GM19372 (cell line): Measurements from ENCODE around the gene SF1.

Source experiments
- ATAC-seq: cut with Tn5 transposase; IDR thresholded peaks from one replicate; pipeline ENCODE4 v1.9.1; 2021; ENCODE audit warnings: mild to moderate bottlenecking, low read depth, moderate library complexity; ENCODE audit not compliant: unreplicated experiment

Gene SF1

DNA sequence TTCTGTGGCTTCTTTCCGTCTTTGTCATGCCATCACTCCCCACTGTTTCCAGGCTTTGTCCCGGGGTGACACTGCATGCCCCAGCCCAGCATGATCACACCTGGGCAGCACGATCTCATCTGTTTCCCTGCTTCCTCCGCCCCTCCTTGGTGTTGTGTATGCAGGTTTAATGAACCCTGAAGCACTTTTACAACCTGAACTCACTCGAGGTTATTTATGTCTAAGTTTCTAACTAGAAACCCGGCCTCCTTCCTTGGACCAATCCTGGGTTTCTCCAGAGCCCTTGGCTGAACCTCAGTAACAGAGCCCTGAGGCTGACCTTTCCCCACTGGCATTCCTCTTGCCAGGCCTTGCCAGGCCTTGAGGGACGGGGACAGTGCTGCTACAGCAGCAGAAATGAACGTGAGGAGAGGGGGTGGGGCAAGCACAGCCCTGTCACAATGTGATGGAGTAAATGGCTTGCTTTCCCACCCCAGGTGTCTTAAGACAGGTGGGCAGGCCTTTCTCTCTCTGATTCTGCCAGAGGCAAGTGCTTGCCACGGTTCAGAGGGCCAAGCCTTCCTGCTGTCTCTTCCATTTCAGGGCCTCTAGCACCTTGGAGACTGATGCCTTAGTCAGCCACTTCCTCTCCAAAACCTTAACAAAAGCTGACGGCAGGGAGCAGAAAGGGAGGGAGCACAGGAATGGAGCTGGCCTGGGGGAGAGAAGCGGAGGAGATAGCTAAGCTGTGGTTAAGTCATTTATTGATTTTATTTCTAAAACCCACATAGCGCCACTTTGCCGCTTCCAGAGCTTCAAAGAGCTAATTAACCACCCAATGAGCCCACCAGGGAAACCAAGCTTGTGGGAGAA lies 15.4 kb downstream of the SF1 start:
- ATAC-seq = no peak

DNA sequence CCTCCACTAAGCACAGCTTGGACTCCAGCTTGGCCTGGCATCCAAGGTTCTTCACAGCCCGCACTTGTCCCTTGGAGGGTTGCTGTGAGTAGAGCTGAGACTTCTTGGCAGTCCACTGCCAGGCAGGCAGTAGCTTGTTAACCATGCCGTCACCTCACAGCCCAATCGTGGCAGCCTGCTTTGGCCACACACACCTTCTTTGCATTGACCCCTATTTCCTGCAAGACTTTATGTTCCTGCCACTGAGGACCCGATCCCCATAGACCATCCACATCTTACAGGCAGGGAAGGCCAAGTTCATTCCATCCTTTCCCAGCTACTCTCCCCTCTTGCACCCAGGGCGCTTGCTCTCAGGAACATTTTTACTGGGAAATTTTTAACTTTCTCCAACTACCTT lies 16.1 kb downstream of the SF1 start:
- no peak for ATAC-seq

DNA sequence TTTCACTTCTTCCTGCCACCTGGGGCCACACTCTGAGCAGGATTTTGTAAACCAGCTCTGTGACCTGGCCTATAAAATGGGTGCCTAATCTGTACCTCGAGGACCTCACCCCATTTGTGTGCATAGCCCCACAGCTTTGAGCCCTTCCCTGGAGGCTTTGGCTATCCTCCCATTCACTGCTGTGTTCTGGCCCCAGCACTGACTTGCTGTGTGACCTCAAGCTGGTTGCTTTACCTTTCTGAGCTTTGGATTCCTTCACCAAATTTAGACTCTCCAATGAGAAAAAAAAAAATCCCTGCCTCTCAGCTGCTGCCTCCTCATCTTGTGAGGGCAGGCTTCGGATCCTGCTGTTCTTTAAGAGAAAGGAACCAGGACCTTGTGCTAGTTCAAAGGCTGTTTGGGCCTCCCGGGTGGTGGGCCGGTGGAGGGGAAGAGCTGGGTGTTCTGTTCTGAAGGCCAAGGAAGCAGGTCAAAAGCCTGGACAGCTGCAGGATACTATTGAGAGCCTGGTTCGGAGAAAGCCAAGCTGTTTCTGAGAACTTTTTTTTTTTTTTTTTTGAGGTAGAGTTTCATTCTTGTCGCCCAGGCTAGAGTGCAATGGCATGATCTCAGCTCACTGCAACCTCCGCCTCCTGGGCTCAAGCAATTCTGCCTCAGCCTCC lies 17.5 kb downstream of the SF1 start:
- ATAC-seq = no peak

DNA sequence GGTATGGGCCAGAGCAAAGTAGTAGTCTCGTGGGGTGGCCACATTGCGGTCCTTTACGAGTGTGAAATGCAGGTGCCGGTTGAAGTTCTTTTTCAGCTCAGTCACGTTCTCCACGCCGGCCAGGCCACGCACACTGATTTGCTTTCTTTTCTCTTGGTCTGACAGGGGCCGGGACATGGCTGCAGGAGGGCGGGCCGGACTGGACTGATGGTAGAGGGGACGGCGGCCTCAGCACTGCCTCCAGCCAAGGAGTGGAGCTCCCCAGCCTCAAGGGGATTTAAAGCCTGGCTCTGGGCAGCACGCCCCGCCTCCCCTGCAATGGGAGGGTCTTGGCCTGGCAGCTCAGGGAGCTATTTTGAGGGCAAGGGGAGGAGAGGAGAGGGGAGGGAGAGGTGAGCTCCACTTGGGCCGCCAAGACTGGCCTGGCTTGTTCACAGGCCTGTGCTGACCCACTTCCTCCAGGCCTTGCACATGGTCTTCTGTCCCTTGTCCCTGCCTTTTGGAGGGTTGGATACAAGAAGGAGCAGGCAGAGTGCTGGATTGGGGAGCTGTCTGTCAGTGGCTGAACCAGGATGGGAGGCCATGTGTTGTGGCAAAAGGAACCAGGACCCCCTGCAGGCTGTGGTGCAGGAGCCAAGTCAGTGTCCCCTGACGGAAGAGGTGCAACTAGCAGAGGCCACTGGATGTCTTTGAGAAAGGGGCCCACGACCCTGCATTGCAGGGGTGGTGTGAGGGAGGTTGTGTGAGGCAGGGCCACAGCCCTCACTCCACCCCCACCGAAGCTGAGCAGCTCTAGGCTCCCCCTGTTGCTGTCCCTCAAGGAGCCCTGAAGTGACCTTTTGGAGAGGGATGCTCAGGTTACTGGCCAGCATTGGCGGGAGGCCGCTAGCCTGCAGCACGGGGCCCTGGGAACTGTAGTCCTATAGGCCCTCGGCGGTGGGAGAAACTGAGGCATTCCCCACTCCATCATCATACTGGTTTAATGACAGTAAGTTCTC lies 18.3 kb downstream of the SF1 start, which contains the start of gene PYGM:
Gene PYGM (minus strand): TSS at position 253 of the 998 bp plus-strand sequence. CDS start 76 bp downstream, at position 177.
- ATAC-seq = no peak

DNA sequence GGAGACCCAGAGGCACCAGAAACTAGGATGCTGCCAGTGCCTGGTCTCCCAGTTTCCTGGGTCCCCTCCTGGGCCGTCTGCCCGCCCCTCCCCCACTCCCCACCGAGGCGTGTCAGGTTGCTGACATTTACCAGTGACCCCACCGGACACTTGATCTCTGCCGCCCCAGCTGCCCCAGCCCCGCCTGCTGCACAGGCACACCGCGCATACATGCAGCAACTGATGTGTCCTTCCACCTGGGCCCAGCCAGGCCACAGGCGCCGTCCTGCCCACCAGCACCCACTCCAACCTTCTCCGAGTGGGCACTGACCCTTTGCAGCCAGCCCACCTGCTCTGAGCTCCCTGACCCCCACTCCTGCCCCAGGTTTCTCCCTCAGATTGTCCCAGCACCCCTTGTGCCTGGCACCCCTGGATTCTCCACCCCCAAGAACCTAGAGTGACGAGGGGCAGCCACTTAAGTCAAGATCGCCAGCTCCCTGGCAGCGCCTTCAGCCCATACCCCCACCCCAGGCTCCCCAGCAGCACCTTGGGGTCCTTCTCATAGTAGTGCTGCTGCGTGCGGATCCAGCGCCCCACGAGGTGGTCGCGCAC lies 19.1 kb downstream of the SF1 start:
- no peak for ATAC-seq

DNA sequence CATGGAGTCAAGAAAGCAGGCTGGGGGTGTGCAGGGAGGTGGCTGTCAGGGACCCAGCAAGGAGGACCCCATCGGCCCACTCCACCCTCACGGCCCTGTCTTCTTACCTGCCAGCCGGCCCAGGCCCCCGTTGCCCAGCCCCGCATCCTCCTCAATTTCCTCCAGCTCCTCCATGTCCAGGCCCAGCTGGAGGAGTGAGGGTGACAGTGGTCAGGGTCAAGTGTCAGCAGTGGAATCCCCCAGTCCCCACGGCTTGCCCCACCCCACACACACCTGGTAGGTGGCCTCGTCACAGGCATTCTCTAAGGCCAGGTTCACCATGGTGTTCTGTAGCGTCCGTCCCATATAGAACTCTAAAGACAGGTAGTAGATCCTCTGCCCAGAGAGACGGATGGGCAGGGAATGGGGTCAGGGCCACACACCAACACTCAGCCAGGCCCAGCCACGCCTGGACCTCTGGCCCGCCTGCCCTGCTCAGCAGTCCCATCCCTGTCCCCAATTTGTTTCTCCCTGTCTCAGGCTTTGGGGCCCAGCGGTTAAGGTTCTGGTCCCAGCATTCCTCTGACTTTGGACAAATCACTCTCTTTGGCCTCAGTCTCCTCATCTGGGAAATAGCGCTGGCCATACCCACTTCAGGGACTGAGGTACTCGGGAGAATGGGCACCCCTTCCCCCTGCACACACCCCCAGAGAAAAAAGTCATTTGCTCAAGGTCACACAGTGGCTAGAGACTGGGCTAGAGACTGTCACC lies 19.8 kb downstream of the SF1 start:
- ATAC-seq = no peak

DNA sequence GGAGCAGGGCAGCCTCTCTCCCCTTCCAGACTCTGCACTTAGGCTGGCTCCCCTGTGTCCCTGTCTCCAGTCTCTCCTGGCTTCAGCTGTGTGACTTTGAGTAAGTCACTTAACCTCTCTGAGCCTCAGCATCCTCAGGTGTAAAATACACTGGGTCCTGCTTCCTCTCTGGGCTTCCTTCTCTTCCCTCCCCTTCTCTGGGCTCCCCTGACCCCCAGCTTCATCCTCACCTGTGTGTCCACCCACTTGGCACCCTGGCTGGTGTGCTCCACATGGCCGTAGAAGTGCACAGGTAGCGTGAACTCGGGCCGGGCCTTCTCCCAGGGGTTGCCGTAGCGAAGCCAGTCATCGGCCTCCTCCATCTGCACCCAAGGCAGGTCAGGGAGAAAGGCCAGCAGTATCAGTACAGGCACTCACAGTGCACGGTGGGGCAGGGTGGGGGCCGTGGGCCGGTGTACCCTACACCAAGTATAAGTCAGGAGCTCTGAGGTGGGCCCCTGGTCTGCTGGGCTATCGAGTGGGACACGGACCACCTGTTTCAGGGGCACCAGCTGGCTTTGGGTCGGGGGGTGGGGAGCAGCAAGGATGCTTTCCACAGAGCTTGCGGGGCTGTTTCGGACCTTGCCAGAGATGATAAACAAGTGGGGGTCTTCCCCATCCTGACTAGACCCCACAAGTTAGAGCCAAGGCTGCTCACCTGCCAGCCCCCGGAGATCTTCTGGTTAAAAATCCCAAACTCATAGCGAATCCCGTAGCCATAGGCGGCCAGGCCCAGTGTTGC lies 20.6 kb downstream of the SF1 start:
- no peak for ATAC-seq

DNA sequence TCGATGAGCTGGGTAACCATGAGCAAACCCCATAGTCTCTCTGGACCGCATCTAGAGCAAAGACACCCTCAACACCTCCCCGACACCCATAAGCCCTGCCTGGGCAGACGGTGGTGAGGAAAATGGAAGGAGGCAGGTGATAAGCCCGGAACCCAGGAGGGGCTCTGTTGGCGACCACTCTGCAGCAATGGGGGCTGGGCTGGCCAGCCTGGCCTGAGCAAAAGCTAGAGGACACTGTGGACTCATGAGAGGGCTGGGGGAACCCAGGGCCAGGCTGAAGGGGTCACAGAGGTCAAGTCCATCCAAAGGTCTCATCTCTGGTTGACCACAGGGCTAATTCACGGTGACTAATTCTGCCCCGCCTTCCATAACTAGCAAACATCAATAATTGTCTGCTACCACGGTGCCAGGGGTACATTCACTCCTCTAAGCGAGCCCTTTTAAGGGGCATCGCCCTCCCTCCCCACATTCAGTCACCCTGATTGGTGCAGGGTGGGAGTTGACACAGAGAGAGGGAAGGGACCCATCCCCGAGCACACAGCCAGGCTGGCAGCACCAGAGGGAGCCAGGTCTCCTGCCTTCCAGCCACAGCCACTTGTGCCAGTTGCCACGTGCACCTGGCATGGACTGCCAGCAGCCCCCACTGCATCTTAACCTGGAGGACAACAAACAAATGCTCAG lies 22.5 kb downstream of the SF1 start:
- no peak for ATAC-seq

DNA sequence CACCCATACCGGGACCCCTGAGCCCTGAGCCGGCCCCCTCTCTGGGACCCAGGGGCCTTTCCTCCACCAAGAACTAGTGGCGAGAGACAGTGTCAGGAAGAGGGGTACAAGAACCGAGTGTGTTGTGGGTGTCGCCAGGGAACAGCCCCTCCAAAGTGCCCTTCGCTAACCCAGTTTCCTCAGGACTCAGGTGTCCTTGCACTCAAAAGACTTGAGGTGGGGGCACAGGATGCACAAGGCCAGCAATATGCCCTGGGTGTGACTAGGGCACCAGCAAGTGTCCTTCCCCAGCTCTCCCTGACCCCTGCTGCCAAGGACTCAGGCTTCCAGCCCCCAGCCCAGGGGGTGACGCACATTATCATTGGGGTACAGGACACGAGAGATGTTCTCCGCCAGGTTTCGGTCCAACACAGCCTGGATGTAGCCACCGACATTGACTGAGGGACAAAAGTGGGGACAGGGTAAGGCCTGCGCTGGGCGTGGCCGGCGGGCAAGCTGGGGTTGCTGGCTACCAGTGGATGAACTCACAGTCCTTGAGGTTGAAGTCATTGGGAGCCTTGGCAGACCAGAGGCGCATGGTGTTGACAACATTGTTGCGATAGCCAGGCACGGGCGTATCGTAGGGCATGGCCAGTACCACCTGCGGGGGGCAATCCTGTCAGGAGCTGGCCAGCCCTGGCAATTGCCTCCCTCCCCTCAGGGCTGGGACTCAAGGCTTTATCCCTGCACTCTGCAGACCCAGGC lies 23.3 kb downstream of the SF1 start:
- ATAC-seq = no peak

DNA sequence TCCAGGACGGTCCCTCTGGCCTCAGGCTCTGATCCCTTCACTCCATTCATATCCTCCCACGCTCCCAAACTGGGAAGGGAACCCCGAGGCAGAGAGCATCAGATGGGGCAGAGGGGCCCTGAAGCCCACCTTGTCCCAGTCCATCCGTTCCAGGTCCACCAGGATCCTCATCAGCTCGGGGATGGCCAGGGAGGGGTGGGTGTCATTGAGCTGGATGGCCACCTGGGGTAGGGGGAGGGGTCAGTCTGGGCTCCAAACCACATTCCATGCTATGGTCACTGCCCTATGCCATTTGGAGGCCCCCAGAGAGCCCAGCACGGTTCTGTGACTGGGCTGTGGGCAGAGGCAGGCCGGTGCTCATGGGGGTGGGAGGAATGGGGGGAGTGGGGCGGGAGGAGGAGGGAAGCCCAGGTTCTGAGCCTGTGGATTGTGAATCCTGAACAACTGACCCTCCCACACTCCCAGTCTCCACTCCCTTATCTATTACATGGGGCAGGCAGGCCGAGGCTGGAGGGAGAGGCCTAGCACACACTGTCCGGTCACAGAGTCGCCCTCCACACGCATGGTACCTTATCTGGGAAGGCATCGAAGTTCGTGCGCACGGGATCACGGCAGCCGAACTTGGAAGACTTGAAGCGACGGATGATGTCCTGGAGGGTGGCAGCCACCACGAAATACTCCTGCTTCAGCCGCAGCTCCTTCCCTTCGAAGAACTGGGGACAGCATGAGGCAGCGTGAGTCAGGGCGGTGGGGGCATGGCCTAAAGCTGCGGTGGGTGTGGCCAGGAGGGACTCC lies 24.0 kb downstream of the SF1 start:
- ATAC-seq = no peak

DNA sequence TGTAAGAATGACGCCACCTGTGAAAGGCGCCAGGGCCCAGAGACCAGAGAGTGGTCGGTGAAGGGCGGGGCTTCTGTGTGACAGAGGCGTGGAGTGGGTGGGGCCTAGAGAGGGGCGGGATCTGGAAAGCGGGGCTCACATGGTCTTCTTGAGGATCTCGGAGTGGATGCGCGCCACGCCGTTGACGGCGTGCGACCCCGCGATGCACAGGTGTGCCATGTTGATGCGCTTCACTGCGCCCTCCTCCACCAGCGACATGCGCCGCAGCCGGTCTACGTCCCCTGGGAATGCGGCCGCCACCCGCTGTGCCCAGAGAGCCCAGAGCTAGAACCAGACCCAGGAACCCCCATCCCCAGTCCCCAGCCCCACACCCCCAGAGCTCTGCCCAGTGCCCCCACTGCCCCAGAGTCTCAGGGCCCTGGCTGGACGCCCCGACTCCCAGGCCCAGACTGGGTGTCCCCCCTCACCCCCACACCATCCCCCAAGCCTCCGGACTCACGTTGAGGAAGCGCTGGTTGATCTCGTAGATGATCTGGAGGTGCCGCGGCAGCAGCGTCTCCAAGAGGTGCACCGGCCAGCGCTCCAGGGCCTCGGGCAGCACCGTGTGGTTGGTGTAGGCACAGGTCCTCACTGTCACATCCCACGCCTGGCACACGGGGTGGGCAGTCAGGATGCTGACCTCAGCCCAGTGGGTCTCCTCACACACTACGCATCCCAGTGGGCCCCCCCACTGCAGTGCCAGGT lies 24.8 kb downstream of the SF1 start:
- ATAC-seq = no peak

DNA sequence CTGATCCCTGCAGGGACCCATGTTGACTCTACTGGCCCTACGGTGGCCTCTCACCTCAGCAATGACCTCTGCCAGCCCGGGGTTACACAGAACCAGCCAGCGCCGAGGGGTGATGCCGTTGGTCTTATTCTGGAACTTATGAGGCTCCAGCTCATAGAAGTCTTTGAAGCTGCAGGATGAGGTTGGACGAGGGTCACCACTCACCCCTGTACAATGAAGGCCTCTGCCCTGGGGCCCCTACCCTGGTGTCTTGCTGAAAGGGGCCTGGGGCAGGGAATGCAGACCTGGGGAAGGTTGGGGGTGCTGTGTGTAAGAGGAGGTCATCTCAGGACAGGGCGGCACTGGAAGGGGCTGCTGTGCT lies 25.3 kb downstream of the SF1 start:
- ATAC-seq = no peak

DNA sequence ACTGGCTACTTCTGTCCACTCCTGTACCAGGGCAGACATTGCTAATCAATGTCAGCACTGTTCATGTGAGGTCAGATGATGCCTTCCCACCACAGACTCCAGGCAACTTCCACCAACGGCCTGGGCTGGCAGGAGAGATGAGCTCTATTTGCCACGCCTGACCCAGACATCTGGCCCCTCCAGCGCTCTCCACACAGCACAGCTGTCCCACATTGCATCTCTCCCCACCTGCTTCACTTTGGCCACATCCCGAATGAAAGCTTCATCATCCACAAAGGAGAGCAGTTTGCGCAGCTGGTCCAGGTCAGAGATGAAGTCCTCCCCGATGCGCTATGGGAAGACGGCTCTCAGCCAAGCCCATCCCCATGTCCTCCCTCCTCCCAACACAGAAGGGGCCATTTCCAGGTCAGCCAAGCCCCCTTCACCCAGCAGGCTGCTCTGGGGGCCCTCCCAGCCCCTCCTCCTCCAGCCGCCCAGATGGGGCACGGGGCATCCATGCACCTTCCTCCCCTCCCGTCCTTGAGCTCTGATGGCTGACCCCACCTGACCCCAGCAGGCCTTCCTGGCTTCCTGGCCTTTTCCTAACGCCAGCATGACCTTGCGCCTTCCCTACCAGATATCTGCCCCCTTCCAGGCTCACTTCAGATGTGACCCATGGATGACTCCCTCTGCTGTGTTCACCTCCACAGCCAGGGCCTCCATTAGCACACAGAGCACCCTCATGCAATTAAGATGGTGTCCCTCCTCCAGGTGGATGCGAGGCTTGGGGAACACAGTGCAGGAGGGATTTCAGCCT lies 26.0 kb downstream of the SF1 start:
- ATAC-seq = no peak

DNA sequence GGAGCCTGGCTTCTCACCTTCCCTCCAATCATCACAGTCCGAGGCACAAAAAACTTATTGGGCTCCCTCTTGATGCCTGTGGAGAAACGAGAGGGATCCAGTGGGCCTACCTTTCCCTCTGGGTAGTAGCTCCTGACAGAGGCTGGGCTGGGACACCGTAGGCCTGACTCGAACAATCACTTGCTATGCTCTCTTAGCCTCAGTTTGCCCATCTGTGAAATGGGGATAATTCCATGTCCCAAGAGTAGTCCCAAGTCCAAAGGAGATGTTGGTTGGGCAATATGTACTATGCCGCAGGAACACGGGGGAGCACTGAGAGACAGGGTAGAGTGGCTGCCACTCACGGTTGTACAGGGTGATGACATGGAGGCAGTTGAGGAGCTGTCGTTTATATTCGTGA lies 26.8 kb downstream of the SF1 start:
- ATAC-seq = no peak

DNA sequence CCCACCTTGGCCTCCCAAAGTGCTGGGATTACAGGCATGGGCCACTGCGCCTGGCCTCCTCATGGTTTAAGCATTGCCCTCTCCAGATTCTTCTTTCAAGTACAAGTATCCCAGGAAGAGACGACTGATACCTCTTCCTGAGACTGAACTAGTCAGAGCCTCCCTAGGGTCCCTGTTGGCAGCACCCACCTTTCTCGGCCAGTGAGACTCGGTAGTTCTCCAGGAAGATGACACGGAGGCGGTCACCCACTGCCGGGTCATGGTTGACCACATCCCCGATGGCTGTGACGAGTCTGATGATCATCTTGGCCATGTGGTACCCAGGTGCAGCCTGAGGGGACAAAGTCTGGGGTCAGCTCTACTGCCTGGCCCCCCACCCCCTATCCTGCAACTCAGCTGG lies 27.2 kb downstream of the SF1 start:
- no peak for ATAC-seq
